Fibroblast of skin of right quadriceps (primary cell): ENCODE measurements around the gene DLG5.

ENCODE experiments used
- DNase-seq: peaks from one replicate; pipeline ENCODE4 v3.0.0-alpha.2; 2013

The DLG5 gene

DNA sequence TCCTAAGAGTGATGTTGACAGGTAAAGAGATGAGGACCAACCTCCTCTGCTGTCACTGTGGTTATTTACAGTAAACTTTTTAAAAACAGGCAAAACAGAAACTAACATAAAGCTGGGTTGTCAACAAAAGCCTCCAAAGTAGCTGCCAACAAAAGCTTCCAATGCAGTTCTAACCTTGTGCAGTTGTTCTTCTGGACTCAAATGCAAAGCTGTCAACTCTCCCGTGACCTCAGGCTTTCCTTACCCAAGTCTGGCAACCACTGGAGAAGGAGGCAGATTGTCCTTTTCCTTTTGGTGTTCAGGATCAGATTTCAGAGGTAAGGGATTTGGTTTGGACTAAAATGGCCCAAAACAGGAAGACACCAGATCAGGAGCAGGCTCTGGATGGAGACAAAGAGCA, 63.1 kb downstream of the DLG5 start:
- DNase-seq: no peak

DNA sequence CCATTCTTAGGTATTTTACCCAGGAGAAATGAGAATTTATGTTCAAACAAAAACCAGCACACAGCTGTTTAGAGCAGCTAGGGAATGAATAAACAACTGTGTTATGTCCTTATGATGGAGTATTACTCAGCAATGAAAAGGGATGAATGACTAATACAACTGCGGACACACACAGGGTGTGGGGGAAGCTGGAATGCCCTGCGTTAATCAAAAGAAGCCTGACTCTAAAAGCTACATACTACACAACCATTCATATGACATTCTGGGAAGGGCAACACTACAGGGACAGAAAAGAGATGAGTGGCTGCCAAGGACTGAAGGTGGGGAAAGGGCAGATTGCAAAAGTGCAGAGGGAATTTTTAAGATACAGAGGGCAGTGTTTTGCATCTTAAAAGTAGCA, 64.0 kb downstream of the DLG5 start:
- no peak for DNase-seq

DNA sequence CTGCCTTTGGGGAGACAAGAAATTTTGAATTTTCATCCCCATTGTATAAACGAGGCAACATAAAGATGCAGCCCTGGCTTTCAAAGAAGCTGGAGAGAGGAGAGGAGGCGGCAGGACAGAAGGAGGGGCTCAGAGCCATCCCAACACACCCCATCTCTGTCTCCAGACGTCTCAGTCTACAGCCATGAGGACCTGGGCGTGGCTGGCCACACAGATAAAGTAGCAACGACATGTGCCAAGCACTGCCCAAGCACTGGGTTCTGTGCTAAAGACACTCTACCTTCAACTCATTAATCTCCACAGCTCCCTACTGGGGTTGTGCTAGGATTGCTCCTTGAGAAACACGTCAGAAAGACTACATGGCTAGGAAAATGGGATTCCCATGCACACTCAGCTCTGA, 65.2 kb downstream of the DLG5 start:
- no peak for DNase-seq

GRCh38 chr10:77859865-77860282, 66.7 kb downstream of the DLG5 start:
- DNase-seq: no peak

DNA sequence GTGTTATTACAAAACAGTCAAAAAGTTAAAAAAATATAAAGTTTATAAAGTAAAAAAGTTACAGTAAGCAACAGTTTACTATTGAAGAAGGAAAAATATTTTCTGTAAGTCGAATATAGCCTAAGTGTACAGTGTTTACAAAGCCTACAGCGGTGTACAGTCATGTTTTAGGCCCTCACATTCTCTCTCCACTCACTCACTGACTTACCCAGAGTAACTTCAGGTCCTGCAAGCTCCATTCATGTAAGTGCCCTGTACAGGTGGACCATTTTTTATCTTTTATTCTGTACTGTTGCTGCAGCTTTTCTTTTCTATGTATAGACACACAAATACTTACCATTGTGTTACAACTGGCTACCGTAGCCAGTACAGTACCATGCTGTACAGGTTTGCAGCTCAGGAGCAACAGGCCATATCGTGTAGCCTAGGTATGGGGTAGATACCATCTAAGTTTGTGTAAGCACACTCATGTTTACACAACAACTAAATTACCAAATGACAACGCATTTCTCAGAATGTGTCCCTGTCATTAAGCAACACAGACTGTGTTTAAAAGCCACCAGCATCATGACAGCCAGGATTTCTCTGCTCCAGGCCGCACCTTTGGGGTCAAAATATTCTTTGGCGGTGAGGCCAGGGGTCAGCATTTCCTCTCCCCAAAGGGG, 67.2 kb downstream of the DLG5 start:
- no peak for DNase-seq

- no peak for DNase-seq
Measured at GRCh38 chr10:77857272-77857671, 69.3 kb downstream of the DLG5 start.

DNA sequence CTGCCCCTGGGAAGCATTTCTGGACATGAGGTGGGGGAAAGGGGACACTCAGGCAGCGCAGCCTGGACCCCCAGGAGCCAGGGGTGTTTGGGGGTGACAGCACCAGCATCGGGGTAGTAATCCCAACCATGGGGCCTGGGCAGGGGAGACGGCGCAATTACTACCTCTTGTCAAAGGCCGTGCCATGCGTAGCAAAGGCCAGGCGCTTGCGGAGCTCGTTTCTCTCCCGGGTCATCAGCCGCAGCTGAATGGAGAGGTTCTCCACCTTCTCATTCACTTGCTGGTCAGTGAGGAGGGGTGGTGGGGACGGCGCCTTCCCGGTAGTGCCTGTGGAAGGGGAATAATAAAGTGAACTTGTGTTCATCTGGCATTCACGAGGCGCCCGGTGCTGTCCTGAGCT, 70.0 kb downstream of the DLG5 start:
- DNase-seq: no peak

GRCh38 chr10:77855404-77856155, 71.0 kb downstream of the DLG5 start:
- no peak for DNase-seq

GRCh38 chr10:77854115-77854514, 72.4 kb downstream of the DLG5 start:
- DNase-seq: no peak

DNA sequence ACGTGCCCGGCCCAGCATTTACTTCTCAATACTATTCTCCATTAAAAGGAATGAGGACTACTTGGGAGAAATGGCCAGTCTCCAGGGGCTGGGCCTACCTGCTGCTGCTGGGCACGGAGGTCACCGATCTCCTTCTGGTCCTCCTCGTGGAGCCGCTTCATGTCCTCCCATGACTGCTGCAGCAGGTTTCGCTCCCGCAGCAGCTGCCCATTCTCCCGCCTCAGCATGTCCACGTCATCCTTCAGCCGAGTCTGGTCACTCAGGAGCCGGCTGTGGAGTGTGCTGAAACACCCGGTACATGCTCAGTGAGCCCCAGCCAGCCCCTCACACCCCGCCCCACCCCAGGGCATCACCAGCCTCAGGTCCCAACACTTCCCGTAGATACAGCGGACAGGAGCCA, 73.3 kb downstream of the DLG5 start:
- DNase-seq: no peak

DNA sequence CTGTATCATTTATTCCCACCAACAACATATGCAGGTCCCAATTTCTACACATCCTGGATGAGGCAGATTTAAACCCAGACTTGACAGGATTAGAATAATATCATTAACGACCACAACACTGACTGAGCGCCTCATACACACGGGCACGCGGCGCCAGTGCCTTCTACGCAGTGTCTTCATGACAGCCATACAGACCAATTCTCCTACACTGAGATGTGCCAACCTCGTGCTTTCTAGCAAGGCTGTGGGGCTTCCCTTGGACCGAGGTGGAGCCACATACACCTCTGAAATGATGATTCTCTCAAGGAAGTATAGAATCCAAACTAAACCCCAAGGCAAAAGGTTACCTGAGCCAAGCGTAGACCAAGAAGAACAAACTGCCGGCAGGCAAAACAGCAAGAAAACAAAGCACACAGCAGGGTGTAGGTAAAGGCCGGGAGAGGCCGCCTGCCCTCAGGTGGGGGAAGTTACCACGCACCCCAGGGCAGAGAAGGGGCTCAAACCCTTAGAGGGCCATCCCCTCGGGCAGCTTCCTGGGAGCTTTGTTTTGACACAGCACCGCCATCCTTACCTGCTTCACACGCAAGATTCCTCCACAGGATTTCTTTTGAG, 75.8 kb downstream of the DLG5 start:
- DNase-seq: no peak

DNA sequence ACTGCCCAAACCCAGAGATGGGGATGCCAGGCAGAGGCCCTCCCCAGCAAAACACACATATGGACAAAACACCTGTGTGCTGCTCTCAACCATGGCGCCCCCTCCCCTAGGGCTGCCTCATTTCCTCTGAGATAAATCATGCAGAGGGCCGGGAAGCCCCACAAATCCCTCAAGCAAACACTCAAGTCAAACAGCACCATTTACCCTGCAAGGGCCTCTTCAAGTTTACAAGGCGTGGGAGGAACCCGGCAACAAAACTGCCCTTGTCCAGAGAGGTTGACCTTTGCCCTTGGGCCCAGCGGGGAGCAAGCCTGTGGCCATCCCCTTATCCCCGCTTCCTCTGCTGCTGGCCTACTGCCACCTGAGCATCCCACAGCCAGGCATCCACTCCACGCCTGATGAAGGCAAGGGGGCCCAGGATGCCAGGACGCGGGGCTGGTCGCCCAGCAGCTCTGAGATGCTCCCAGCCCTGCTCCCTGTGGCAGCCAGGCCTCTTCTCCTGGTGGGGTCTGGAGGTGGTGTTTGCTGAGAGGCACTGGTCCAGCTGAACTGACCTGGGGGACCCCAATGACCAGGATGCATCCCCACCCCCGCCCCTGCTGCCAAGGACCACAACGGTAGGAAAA, 77.4 kb downstream of the DLG5 start:
- DNase-seq: no peak

DNA sequence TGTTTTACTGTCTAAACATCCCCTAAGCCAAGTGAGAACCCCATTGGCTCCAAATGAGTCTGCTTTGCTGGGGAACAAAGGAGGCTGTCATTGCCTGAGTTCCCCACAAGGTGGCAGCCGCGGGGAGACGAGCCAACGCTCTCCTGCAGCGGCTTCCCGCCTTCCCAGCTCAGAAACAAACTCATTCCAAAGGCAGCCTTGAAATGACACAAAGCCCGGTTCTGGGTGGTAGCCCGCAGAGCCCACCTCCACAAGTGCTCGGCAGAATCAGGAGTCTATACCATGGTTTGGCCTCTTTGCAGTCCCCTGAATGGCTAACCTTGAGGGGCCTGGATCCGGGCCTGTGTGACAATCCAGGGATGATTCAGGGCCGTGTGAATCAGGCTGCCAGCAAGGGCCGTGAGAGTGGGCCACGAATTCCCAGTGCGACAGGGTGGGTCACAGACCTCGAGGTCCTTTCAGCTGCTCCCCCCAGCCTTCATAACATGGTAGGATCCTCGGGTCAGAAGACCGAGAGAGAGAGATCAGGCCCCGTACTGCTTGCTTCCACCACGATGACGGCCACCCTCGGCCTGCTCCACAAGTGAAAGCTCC, 79.7 kb downstream of the DLG5 start:
- DNase-seq: peak; percentile 68

DNA sequence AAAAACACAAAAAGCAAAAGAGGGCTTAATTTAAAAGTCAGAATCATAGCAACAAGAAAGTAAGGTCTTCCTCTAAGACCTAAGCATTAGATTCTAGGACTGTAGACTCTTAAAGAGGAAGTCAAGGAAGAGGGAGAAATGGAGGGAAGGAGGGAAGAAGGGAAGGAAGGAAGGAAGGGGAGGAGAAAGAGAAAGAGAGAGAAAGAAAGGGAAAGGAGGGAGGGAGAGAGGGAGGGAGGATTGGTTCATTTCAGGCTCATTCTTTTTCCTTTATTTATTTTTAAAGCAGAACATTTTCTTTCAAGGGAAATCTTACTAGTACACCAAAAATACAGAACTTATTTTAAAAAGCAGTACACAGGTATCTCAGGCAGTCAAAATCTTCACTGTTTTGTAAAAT, 81.1 kb downstream of the DLG5 start:
- no peak for DNase-seq

DNA sequence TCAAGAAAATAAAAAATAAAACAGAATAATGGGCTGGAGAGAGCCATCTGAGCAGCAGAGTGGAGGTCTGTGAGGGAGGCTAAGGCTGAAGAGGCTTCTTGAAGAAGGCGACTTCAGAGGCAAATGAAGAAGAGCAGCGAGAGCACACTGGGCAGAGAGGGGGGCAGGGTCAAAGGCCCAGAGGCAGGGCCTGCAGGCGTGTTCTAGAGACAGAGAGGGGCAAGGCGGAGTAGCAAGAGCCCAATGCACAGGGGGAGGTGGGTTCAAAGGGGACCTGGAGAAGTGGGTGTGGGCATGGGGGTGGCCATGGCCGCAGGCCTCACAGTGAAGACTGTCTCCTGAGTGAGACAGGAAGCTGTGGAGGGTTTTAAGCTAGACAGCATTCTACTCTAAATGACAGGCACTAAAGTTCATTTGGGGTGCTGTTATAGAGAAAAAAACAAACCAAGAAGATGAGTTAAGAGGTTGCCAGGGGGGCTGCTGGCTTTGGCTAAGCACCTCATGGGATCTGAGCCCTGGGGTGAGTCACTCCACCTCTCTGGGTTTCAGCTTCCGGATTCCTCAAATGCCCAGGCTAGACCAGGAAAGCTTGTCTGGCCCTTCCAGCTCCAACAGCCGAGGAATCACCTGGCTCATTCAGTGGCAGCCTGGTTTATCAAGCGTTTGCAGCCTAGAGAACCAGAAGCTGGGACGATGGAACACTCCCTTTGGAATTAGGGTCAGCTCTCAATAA, 81.7 kb downstream of the DLG5 start:
- DNase-seq: peak; percentile 83

- DNase-seq: no peak
Measured at GRCh38 chr10:77844177-77844576, 82.4 kb downstream of the DLG5 start.

DNA sequence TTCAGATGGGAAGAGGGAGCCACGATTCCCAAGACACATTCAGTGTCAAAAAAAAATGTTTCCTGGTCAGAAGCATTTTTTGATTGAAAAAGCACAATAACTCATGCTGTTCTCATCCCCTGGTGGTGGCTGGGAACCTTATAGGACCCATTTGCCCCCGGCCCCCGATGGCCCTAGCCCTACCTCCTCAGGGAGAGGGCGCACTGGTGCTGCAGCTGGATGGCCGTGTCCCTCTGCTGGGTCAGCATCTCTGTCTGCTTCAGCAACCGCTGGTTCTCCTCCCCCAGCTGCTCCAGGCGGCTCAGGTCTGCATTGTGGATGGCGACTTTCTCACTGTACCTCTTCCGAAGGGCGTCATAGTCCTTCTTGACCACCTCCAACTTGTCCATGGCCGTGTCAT, 83.3 kb downstream of the DLG5 start:
- DNase-seq: no peak

- DNase-seq: no peak
Measured at GRCh38 chr10:77842652-77843212, 83.8 kb downstream of the DLG5 start.

- no peak for DNase-seq
Measured at GRCh38 chr10:77841711-77842375, 84.7 kb downstream of the DLG5 start.

GRCh38 chr10:77840636-77841035, 85.9 kb downstream of the DLG5 start:
- DNase-seq: no peak

GRCh38 chr10:77837925-77838595, 88.5 kb downstream of the DLG5 start:
- DNase-seq: no peak
